ENCODE results near the gene HERC2.

Gene HERC2

GRCh38 chr15:28262438-28262837 lies 59.5 kb downstream of the HERC2 start:
- Histone ChIP-seq H3K4me3 (no peak overlapping the region), H3K27ac (no peak overlapping the region)
- no peak for DNase-seq (ENCODE audit: low spot score)
- no peak for TF ChIP-seq CTCF (IDR thresholded peaks at IDR 0.05)

GRCh38 chr15:28260722-28261121 lies 61.3 kb downstream of the HERC2 start:
- no peak overlapping the region for H3K27ac ChIP-seq
- TF ChIP-seq CTCF (IDR thresholded peaks at IDR 0.05): no peak
- DNase-seq (ENCODE audit: low spot score): no peak
- H3K4me3 ChIP-seq: no peak overlapping the region

- H3K27ac ChIP-seq: no peak overlapping the region
- TF ChIP-seq CTCF (IDR thresholded peaks at IDR 0.05): no peak
- H3K4me3 ChIP-seq: no peak overlapping the region
- DNase-seq (ENCODE audit: low spot score): no peak
Observed at GRCh38 chr15:28260317-28260716, 61.7 kb downstream of the HERC2 start.

- no peak overlapping the region for H3K4me3 ChIP-seq
- DNase-seq (ENCODE audit: low spot score): no peak
- no peak overlapping the region for H3K27ac ChIP-seq
- TF ChIP-seq CTCF (IDR thresholded peaks at IDR 0.05): no peak
Observed at GRCh38 chr15:28255965-28256364, 66.0 kb downstream of the HERC2 start.

GRCh38 chr15:28252831-28253230 lies 69.1 kb downstream of the HERC2 start:
- no peak overlapping the region for H3K27ac ChIP-seq
- TF ChIP-seq CTCF (IDR thresholded peaks at IDR 0.05): no peak
- H3K4me3 ChIP-seq: no peak overlapping the region
- DNase-seq (ENCODE audit: low spot score): no peak

- no peak for TF ChIP-seq CTCF (IDR thresholded peaks at IDR 0.05)
- no peak overlapping the region for H3K4me3 ChIP-seq
- DNase-seq (ENCODE audit: low spot score): no peak
- no peak overlapping the region for H3K27ac ChIP-seq
Observed at GRCh38 chr15:28246605-28247004, 75.4 kb downstream of the HERC2 start.

GRCh38 chr15:28243901-28244300 lies 78.1 kb downstream of the HERC2 start:
- H3K4me3 ChIP-seq: no peak overlapping the region
- no peak for DNase-seq (ENCODE audit: low spot score)
- H3K27ac ChIP-seq: no peak overlapping the region
- no peak for TF ChIP-seq CTCF (IDR thresholded peaks at IDR 0.05)

Data from coronary artery (tissue), 2 donors.